OCI-M2 (cell line): ENCODE data around the gene PLA2G2E.
"Not testable (repeated sequence)": the region's sequence is repeated elsewhere in the genome, so short reads cannot be mapped to it uniquely, and the experiment has no call there.

Experiments
- DNase-seq: peaks from one replicate; lab custom pipeline; 2025; ENCODE audit not compliant: unreplicated experiment; lab: John Stamatoyannopoulos, UW

Gene PLA2G2E

DNA sequence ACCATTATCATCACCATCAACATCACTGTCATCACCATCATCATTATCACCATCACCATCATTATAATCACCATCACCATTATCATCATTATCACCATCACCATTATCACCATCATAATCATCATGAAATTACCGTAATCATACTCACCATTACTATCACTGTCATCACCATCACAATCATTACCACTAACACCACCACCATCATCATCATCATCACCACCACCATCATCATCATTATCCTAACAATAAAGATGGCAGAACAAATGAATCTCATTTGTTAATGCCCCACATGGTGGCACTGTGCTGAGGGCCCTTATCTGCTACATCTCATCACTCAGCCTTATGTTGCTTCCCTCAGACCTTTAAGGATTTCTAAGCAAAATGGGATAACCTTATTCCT, 9.4 kb upstream of the PLA2G2E start:
- DNase-seq, result no peak

DNA sequence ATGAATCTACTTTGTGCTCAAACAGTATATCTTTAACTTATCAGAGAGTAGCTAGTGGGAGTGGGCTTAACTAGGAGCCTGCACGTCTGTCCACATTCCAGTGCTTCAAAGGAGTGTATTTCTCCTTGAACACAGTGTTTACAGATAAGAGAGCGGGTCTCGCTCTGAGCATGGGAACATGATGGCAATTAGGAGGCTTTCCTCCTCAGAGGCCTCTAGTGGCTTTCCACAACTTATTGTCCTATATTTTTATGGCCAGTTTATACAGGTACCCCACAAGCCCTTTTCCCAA, 3.7 kb upstream of the PLA2G2E start:
- DNase-seq, result not testable (repeated sequence)

DNA sequence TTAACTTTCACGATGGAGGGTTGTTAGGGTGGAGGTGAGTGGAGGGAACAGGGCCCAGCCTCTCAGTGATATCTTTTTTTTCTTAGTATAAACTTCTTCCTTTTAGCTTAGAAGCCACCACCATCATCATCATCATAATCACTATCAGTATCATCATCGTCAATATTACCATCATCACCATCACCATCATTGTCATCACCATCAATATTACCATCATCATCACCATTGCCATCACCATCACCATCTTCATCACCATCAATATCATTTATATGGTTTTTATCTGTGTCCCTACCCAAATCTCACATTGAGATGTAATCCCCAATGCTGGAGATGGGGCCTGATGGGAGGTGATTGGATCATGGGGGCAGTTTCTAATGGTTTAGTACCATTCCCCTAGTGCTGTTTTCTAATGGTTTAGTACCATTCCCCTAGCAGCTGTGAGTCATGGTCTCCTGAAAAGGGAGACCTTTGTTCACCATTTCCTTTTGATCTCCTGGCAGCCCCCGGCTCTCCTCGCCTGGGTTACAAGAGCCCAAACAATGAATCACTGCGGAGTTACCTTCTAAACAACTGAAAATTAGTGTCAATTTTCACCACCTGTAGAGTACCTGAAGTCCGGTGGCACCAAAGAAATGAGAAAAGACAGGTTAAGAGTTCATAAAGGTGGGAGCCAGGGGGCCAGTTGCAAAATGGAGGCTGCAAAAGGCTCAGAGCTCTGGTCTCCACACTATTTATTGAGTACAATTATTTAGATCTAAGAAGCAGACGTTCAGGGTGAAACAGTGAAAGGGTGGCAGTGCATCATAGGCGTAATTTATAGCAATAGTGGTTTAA, 3.1 kb upstream of the PLA2G2E start:
- no peak for DNase-seq

DNA sequence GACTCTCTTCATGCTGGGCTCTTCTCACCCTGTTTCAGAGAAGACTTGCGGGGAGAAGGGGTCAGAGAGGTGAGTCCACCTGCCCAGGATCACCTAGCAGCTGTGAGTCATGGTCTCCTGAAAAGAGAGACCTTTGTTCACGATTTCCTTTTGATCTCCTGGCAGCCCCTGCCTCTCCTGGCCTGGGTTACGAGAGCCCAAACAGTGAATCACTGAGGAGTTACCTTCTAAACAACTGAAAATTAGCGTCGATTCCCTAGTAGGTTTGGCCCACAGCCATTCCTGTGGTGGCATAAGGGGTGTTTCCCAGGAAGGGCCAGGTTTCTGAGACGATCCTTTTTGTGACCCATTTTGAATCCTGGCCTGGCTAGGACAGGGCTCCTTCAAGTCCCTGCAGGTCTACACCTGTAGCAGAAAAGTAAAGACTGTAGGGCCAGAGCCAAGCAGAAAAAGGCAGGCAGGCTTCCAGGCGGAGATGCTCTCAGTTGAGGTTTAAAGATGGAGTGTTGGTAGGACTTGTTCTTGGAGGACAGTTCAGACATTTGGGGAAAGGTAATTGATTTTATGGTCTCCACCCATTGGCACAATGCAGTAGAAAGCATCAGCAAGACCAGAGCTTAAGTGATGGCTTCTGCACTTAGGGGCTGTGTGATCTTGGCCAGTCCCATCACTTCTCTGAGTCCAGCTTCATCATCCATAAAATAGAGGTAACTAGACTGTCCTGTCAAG, 2.1 kb upstream of the PLA2G2E start:
- DNase-seq, result no peak

DNA sequence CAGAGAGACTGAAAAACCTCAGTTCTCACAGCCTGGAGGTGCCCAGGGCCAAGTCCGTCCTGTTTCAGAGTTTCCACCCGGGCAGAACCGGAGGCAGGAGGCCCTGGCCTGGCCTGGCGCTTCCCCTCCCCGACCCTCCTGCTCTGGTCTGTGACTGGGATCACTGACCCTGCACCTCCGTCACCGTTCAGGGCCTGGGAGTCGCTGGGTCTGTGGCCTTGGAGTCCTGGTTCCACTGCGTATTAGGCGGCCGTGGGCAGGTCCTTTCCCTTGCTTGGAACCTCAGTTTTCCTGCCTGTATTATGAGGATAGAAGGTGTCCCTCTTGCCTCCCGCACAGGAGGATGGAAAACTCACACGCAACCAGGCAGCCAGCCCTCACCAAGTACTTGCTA, 533 bp upstream of the PLA2G2E start:
- DNase-seq, result no peak

DNA sequence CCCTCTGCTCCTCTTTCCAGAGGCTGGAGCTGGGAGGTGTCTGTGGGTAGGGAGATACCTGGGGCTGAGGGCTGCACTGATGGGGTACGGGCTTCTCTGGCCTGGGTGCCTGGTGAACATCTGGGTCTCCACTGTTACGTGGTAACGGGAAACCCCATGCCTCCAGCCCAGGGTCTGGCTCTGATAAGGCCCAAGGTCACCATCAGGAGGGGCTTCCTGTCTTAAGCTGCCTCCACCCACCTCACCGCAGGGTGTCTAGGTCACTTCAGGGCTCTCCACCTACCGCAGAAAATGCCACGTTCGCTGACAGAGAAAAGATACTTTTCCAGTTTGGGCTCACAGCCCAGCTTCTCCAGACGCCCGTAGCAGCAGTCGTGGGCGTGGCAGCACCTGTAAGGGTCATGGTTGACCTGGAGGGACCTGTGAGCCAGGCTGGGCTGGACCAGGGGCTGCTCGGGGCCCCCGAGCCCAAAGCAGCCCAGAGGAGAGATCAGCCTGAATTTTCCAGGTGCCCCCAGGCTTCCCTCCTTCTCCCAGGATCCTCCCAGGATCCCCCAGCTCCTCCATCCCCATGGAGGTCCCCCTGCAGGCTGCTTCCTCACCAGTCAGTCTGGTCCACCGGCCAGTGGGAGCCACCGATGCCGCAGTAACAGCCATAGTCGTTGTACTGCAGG, 1.3 kb downstream of the PLA2G2E start:
- DNase-seq, result no peak

DNA sequence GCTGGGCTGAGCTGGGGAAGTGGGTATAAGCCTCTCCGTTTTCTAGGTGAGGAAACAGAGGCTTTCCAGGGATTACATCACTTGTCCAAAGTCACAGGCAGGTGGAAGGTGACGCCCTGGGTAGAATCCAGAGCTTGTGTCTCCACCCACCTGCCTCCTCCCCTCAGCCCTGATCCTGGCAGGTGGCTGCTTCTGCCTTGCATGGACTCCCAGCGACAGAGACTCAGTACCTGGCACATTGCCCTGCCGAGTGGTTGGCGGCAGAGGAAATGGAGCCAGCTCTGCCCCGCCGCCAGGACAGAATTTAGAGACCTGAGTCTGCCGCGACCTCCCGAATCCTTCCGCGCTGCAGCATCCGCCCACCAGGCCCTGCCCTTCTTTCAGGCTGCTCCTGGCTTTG, 2.1 kb downstream of the PLA2G2E start:
- DNase-seq, result no peak

DNA sequence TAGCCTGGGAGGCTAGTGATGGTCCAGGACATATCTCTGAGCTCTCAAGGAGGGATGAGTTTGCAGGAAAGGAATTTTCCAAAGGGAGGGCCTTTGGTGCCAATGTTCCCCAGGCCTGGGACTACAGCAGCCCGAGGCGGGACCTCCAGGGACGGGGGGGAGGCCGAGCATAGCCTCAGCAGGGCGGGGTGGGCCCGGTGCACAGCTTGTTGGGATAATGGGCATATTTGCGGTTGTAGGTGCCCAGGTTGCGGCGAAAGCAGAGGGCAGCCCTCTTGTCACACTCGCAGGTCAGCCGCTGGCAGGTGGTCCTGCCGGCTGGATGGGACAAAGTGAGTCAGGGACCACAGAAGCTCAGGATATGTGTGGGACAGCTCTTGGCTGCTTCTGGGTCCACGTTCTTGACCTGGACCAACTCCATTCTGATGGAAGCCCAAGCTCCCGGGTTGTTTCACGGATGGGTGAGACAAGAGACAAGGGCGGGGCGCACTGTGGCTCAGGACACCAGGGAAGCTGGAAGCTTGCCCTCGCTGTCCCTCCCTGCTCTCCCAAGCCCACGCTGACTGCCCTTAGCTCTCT, 3.2 kb downstream of the PLA2G2E start:
- DNase-seq, result no peak

DNA sequence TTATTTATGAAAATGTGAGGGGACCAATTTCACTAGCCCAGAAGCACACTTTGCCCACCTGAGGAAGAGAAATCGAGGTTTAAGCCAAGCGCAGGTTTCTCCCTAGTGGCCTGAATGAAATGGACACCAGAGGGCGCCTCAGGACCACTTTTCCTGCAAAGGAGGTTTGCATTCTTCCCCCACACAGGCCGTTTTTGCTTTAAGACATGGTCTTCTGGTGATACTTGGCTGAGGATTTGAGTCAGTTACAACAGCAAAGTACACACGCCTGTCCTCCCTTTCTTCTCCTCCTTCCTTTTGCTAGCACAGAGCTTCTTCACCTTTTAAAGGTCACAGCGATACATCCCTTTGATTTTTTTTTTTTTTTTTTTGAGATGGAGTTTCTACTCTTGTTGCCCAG, 5.4 kb downstream of the PLA2G2E start:
- DNase-seq, result peak; percentile 21

DNA sequence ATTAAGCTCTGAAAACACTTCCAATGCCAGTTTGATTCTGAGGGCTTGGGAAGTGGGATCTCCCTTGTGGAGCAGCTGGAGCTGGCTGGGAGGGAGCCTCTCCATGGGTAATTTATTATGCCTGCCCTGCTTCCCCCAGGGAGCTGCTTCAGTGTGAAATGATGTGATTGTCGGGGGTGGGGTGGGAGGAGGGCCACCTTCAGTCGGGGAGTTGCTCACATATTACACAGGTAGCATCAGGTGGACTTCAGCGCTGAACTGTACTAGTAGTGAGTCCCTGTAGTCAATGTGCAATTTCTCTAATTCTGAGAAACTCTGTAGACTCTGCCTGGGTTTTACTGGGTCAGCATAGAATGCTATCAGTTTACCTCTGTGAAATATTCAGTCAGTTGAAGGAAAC, 12.8 kb downstream of the PLA2G2E start:
- no peak for DNase-seq

DNA sequence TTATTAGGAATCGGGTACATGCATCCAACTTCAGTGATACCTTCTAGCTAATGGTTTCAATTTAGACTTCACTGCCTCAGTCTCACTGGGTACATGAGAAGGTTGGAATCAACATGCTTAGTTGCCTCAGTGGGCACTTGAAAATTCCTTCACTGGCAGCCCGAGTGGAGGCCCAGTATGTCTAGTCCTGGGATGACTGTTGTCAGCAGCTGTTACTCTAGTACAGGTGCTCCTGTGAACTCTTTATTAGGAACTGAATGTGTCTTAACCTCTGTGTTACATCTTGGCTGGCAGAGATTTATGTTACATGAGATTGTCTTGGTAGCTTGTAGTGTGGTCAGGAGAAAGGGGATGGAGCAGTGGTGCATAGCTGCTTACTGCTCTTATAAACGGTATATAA, 13.4 kb downstream of the PLA2G2E start:
- DNase-seq, result no peak

DNA sequence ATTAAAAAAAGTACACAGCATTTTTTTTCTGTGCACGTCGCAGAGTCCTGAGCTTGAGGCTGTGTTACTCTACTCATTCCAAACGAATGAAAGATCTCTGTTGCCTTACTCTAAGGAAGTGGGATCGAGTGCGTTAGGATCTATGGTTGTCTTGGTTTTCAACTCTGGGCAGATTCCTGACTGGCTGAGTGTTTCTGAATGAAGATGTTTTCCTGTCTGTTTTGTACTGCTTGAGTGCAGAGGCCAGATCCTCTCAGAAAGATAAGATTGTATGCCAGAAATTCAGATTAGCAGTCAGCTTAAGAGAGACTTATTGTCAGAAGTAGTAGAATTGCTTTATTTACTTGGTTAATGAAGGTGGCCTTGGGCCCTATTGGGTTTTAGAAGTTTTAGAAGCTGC, 14.0 kb downstream of the PLA2G2E start:
- DNase-seq, result no peak

DNA sequence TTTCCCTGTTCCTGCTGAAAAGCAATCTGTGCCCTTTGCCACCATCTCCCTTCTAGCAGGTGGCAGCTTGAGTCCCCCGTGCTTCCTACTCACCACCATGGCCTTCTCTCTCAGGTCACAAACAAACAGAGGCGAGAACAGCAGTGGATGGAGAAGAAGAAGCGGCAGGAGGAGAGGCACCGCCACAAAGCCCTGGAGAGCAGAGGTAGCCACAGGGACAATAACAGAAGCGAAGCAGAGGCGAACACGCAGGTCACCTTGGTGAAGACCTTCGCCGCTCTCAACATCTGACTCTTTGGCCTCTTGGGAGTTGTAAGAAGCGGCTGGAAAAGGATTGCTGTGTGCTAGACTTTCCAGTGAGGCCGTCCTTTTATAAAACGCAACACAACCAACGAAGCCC, 16.0 kb downstream of the PLA2G2E start:
- DNase-seq, result no peak

DNA sequence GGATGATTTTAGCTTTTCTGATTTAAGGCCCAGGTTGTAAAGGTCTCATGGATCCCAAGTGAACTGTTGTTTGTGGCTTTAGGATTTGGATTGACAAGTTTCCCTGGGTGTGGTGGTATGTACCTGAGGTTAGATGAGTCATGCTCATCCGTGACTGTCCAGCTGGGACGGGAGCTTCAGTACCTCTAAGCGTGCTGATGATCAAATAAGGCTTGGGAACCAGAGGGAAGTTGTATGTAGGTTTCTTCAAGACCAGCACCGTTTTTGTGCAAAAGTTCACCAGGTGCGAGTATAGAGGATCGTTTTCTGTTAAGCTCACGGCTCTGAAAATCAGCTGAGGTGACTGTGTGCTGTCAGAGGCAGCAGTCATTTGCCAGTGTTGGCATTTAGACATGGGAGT, 19.8 kb downstream of the PLA2G2E start:
- DNase-seq, result no peak

DNA sequence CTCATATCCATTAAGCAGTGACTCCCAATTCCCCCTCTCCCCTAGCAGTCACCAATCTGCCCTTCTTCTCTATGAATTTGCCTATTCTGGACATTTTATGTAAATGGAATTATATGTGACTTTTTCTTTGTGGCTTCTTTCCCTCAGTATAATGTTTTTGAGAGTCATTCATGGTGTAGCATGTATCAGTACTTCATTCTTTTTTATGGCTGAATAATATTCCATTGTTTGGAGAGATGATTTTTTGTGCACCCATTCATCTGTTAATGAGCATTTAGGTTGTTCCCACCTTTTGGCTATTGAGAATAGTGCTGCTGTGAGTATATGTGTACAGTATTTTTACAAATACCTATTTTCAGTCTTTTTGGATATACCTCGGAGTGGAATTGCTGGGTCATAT, 21.8 kb downstream of the PLA2G2E start:
- no peak for DNase-seq

DNA sequence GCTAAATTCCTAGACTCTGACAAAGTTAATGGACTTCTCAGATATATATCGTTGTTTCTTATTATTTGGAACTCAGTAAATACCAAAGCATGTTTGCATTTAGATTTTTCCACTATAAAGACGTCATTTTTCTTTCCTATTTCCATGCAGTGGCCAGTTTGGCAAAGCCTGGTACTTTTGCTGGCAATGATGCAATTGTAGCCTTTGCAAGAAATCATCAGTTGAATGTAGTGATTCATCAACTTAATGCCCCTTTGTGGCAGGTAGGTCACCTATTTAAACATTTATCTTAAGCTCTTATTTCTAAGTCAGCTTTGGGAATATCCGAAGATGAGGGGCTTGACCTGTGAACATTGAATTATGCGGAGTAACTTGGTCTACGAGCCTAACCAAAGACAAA, 29.2 kb downstream of the PLA2G2E start:
- no peak for DNase-seq

DNA sequence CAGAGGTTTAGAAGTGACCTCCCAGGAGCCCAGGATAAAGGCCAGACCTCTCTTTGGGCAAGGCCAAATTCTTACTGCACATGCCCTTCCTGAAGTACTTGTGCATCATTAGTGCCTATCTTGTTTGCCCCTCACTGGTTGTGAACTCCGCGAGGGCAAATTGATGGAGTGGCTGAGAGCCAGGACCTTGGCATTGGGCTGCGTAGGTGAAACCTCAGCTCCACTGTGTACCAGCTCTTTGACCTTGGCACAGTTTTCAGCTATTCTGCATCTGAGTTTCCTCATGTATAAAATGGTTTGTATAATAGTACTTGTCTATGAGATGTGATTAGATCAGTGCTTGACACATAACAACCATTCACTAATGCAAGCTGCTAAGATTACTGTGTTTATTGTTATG, 29.7 kb downstream of the PLA2G2E start:
- no peak for DNase-seq

DNA sequence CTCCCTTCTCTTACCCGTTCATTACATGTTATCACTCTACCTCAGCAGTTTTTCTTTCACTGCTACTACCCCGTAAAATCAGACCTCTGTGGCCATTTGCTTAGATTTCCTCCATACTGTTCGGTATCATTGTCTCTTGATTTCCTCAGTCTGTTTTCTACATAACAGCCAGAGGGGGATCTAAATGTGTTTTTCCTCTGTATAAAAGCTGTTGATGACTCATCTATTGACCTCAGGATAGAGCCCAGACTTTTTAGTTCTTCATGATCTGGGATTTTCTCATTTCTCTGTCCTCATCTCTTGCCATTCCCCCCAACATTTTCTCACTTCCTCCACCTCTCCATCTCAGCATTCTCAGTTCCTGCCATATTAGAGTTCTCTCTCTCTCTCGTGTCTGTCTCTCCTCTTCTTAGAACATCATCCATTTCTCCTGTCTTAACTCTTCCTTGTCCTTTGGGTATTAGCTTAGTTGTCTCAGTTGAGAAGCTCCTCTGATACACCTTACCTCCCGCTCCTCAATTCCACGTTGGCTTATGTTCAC, 30.7 kb downstream of the PLA2G2E start:
- DNase-seq, result no peak

DNA sequence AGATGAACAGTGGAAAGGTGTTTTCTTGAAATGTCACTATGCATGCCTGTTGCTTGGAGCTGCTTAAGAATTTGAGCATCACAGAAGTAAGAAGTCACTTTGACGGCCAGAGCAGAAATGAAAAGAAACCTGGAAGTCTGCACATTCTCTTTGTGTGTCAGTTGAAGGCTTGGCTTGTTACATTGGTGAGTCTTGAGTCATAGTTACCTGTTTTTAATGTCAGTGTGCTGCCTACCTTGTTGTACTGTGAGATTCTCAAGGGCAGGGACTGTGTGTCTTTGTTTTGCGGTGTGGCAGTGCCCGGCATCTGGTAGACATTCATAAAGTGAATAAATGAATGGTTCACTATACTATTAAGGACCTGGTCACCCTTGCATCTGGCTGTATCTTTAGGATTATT, 31.3 kb downstream of the PLA2G2E start:
- DNase-seq, result no peak

DNA sequence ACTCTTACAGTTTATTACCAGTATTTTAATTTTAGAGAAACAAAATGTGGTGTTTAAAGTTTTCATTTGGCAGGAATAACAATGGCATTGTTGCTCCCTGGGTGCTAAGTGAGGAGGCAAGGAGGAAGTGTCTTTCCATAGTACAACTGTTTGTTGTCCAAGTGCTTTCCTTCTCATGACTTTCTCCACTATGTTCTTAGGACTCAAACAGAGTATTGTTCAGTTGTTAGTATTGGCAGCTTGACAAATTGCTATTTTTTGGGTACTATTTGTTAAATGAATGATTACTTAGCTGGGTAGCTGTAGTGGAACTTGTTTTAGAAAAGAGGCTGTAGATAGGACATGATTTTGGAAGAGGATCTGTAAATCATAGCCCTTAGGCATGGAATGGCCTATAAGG, 33.8 kb downstream of the PLA2G2E start:
- no peak for DNase-seq

DNA sequence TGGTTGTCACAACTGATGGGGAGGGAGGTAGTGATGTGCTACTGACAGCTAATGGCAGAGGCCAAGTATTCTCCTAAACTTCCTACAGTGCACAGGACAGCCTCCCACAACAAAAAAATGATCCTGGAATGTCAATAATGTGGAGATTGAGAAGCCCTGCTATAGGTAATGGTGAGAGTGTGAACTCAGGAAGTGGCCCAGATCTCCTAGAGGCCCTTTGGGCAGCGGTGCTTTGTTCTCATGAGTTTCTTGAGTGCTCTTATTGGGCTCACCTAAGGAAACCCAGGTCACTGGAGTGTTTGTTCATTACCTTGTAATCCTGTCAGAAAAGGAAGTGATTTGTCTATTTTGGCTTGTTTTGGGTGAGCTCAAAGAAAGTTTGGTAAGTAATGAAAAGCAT, 35.3 kb downstream of the PLA2G2E start:
- no peak for DNase-seq

DNA sequence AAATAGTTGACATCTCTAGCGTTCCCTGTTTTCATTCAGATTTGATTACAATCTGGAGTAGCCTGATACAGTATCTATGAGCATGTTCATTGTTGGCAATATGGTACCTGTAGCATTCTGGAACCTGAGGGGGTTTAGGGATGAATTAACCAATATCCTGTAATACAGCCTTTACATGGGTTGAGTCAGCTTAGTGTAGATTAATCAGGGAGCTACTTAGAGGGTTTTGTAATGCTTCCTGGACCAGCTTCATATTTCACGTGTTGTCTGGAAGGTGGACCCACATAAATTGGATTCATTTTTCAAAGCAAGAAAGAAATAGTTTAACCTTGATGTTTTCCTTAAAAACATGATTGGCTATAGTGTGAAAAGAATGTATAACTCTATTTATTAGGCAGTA, 37.6 kb downstream of the PLA2G2E start:
- no peak for DNase-seq
